HG02678 (cell line): ENCODE measurements around the gene NMT2.
A peak's percentile ranks its signal among the peaks of the same experiment; 100 is the strongest.

Experiments
- ATAC-seq: cut with Tn5 transposase; IDR thresholded peaks from one replicate; pipeline ENCODE4 v1.9.1; 2021; ENCODE audit warnings: mild to moderate bottlenecking, moderate library complexity; ENCODE audit not compliant: unreplicated experiment

Gene NMT2

GRCh38 chr10:15146366-15146765, 22.1 kb downstream of the NMT2 start:
- ATAC-seq: no peak

- no peak for ATAC-seq
Observed at GRCh38 chr10:15144788-15145187, 23.7 kb downstream of the NMT2 start.

GRCh38 chr10:15141136-15142054, 27.1 kb downstream of the NMT2 start:
- peak; percentile 94 for ATAC-seq

- ATAC-seq: no peak
Observed at GRCh38 chr10:15140698-15141097, 27.8 kb downstream of the NMT2 start.

- ATAC-seq: no peak
Observed at GRCh38 chr10:15137636-15138035, 30.9 kb downstream of the NMT2 start.

- no peak for ATAC-seq
Observed at GRCh38 chr10:15137036-15137359, 31.5 kb downstream of the NMT2 start.

GRCh38 chr10:15136129-15137035, 32.1 kb downstream of the NMT2 start:
- ATAC-seq: no peak

GRCh38 chr10:15131330-15131729, 37.2 kb downstream of the NMT2 start:
- ATAC-seq: no peak

- ATAC-seq: no peak
Observed at GRCh38 chr10:15124908-15125307, 43.6 kb downstream of the NMT2 start.

GRCh38 chr10:15124190-15124589, 44.3 kb downstream of the NMT2 start:
- no peak for ATAC-seq

GRCh38 chr10:15123749-15124184, 44.7 kb downstream of the NMT2 start:
- no peak for ATAC-seq

GRCh38 chr10:15122477-15123030, 45.9 kb downstream of the NMT2 start:
- ATAC-seq: peak; percentile 94

GRCh38 chr10:15121707-15122106, 46.8 kb downstream of the NMT2 start:
- ATAC-seq: no peak

GRCh38 chr10:15120523-15120922, 48.0 kb downstream of the NMT2 start:
- no peak for ATAC-seq

GRCh38 chr10:15118615-15119014, 49.9 kb downstream of the NMT2 start:
- ATAC-seq: no peak

- no peak for ATAC-seq
Observed at GRCh38 chr10:15116225-15116624, 52.3 kb downstream of the NMT2 start.

- no peak for ATAC-seq
Observed at GRCh38 chr10:15113766-15114165, 54.7 kb downstream of the NMT2 start.

GRCh38 chr10:15112657-15113056, 55.8 kb downstream of the NMT2 start:
- ATAC-seq: no peak

GRCh38 chr10:15106352-15107013, 62.0 kb downstream of the NMT2 start:
- ATAC-seq: peak; percentile 83

GRCh38 chr10:15103513-15103912, 65.0 kb downstream of the NMT2 start:
- no peak for ATAC-seq

- no peak for ATAC-seq
Observed at GRCh38 chr10:15099886-15100285, 68.6 kb downstream of the NMT2 start.
